GM12872 (cell line): ENCODE results near the gene ZNF83.

Experiments
- CTCF ChIP-seq: IDR thresholded peaks from 3 replicates; pipeline ENCODE4 v1.5.1; 2011; ENCODE audit warnings: low read depth, mild to moderate bottlenecking, low read length, moderate library complexity; ENCODE audit not compliant: insufficient read depth

The ZNF83 gene

GRCh38 chr19:52658595-52658994, 20.4 kb upstream of the ZNF83 start:
- no peak for TF ChIP-seq CTCF

DNA sequence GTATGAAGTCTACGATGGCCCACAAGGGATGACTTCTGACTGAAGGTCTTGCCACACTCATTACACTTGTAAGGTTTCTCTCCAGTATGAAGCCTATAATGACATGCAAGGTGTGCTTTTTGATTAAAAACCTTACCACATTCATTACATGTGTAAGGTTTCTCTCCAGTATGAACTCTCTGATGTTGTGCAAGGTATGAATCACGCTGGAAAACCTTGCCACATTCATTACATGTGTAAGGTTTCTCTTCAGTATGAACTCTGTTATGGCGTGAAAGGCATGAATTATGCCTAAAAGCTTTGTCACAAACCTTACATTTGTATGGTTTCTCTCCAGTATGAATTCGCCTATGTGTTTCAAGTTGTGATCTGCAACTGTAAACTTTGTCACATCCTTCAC, 15.0 kb upstream of the ZNF83 start:
- TF ChIP-seq CTCF, result no peak

GRCh38 chr19:52651956-52652355, 13.8 kb upstream of the ZNF83 start:
- no peak for TF ChIP-seq CTCF

DNA sequence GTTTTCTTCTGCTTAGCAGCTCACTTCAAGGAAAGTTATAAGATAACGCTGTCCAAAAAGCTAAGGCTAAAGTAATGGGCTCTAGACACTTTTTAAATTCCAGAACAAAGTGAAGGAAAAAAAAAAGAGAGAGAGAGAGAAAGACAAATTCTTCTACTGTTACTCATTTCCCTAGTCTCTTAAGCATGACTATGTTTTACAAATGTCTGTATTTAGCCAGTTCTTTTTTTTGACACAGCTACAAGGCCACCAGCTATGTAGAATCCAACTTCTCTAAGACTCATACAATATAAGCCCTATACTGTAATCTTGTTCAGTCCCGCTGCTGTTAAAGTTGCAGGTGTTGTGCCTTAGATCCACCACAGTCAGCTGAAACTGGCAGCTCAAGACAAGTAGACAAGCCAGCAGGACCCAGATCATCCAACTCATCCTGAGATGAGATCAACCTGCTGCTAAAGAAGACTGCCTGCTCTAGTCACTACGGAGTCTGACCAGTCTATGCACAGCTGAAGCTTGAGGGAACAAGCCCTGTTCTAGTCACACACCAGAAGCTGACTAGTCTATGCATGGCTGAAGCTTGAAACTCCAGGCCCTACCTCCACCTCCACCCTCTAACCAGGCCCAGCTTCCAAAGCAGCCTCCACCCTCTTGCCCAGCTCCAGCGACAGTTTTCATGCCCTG, 10.3 kb upstream of the ZNF83 start:
- TF ChIP-seq CTCF, result no peak

DNA sequence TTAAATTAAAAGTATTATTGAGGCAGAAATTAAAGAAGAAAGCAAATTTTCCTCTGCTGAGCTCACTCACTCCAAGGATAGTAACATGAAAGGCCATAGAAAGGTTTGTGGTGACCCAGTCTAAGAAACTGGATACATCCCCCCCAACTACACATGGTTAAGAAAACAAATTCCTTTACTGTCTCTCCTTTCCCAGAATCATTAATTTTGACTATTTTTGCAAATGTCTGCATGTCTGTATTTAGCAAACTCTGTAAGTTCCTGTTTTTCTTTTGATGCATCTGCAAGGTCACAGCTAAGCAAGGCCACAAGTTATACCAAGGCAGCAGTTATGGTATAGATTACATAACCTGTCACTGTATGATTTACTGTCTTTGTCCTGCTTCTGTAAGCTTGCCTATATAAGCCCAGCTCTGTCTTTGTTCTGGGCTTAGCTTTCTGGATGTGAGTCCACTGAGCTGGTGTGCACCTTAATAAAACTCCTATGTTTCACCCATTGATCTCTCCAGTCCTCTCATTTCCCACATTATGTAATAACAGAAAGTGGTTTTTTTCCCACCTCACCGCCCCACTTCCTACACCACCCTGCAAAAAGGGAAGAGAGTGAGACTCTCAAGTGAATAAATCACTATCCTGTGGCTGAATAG, 8.5 kb upstream of the ZNF83 start:
- no peak for TF ChIP-seq CTCF

GRCh38 chr19:52640916-52641315, 2.8 kb upstream of the ZNF83 start:
- TF ChIP-seq CTCF, result no peak

DNA sequence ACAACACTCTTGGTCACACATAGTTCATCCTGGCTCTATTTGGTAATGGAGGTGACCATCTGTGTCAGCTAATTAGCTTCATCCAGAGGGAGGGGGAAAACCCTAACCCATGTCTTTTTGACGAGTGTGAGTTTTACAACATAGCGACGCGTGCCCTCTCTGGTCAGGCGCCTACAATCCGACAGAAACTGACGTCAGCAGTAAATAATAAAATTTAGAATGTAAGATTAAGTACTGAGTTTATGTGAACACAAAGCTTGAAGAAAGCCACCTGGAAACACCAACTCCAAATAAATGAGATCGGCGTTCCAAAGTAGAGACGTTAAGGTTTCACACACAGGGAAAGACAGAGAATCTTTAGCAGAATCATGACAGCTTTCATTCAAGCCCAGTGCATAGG, 1.8 kb upstream of the ZNF83 start:
- TF ChIP-seq CTCF, result no peak
